ENCODE data around the gene AMOT. TPM values are rescaled to one million over a fixed set of nuclear protein-coding genes. Genes with fewer than 3 reads are reported as not detected.
A peak's percentile ranks its signal among the peaks of the same experiment; 100 is the strongest.

Gene AMOT
- total and polyA plus RNA-seq, 2 of the 4 experiments (the other 2 are of a cell fraction), result 4.7 to 9.1 TPM

DNA sequence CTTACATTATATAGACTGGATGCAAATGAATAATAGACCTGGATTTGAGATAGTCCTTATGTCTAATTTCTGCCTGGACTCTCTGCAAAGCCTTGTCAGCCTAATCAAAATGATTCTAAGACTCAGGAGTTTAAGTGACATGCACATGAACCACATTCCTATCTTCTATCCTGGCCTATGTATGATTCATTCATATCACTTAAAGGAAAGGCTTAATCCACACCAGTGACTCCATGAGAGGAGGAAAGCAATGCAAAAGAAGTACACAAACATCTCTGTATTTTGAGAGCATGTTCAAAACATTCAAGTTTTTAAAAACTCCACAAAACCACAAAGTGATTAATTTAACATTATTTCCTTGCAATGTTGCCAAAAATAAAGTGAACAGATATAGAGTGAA lies 14.6 kb downstream of the AMOT start:
- POLR2A ChIA-PET (ENCODE audit: unreplicated experiment), result no interaction called here
- dilution Hi-C loops (cut with HindIII; ENCODE audit: low sequenced_read_pairs, unreplicated experiment), result no loop called here
- no peaks in the 10 kb centered on the region for H3K9me1 ChIP-seq (ENCODE audit: insufficient read depth, low read length)
- no peak overlapping the region for H3K4ac ChIP-seq (ENCODE audit: low read depth, low read length)
- H3K27me3 ChIP-seq (ENCODE audit: control insufficient read depth, insufficient read depth, low read length), result peaks cover 3% of the 10 kb centered on the region
- ATAC-seq (ENCODE audit: low read depth), result peak; percentile 78
- peak; percentile 49 for DNase-seq
- no peak overlapping the region for H3K4me3 ChIP-seq (ENCODE audit: insufficient read depth, low read depth, low read length)
- CTCF ChIA-PET, result no interaction called here
- no peak overlapping the region for H3K23ac ChIP-seq (ENCODE audit: low read depth, low read length)
- no peaks in the 10 kb centered on the region for H3K36me3 ChIP-seq (ENCODE audit: control insufficient read depth, insufficient read depth, low read length)
- no peak overlapping the region for H4K5ac ChIP-seq (ENCODE audit: low read depth, low read length)
- H4K8ac ChIP-seq (ENCODE audit: low read depth in 2 of 2, low read length in 2 of 2), result no peak overlapping the region
- H3K4me2 ChIP-seq (ENCODE audit: low read depth, low read length), result no peak overlapping the region
- intact Hi-C loops (cut with micrococcal nuclease), result no loop called here
- no TSS peak for BruUV-seq (replicated peaks)
- no peak overlapping the region for H2BK5ac ChIP-seq (ENCODE audit: low read depth, low read length, poor library complexity, severe bottlenecking)
- no peaks in the 10 kb centered on the region for H4K20me1 ChIP-seq (ENCODE audit: insufficient read depth, low read length)
- no peak for TF ChIP-seq CTCF (conservative IDR thresholded peaks at IDR 0.05; ENCODE audit: low read depth, low read length)
- TF ChIP-seq CEBPB (IDR thresholded peaks at IDR 0.05; ENCODE audit: low read depth, low read length), result no peak
- TF ChIP-seq, protein P1, sequence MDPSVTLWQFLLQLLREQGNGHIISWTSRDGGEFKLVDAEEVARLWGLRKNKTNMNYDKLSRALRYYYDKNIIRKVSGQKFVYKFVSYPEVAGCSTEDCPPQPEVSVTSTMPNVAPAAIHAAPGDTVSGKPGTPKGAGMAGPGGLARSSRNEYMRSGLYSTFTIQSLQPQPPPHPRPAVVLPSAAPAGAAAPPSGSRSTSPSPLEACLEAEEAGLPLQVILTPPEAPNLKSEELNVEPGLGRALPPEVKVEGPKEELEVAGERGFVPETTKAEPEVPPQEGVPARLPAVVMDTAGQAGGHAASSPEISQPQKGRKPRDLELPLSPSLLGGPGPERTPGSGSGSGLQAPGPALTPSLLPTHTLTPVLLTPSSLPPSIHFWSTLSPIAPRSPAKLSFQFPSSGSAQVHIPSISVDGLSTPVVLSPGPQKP (IDR thresholded peaks at IDR 0.05; ENCODE audit: borderline replicate concordance, low read depth, low read length), result no peak
- no peak for TF ChIP-seq USF2 (IDR thresholded peaks at IDR 0.05; ENCODE audit: low read depth, low read length)
- no peak for TF ChIP-seq MAZ (IDR thresholded peaks at IDR 0.05; ENCODE audit: borderline replicate concordance, low read depth, low read length)
- TF ChIP-seq MAFK (IDR thresholded peaks at IDR 0.05; ENCODE audit: low read depth, low read length), result no peak
- no peak for TF ChIP-seq BHLHE40 (IDR thresholded peaks at IDR 0.05; ENCODE audit: low read depth, low read length)
- TF ChIP-seq RCOR1 (IDR thresholded peaks at IDR 0.05; ENCODE audit: insufficient replicate concordance, low read length), result no peak
- no peak for TF ChIP-seq CHD1 (IDR thresholded peaks at IDR 0.05; ENCODE audit: low read depth, low read length)
- TF ChIP-seq NFE2L2 (IDR thresholded peaks at IDR 0.05; ENCODE audit: low read depth, low read length), result no peak
- TF ChIP-seq SMC3 (IDR thresholded peaks at IDR 0.05; ENCODE audit: low read depth, low read length), result no peak
- TF ChIP-seq RFX5 (IDR thresholded peaks at IDR 0.05; ENCODE audit: low read depth, low read length), result no peak
- TF ChIP-seq POLR2A (IDR thresholded peaks at IDR 0.05; ENCODE audit: low read depth, low read length), result no peak
- no peak for TF ChIP-seq FOS (IDR thresholded peaks at IDR 0.05; ENCODE audit: low read depth, low read length)
- no peak for TF ChIP-seq MXI1 (IDR thresholded peaks at IDR 0.05; ENCODE audit: borderline replicate concordance, low read depth, low read length)
- no peak for TF ChIP-seq RAD21 (IDR thresholded peaks at IDR 0.05; ENCODE audit: low read length)
- H2AK5ac ChIP-seq (ENCODE audit: low read depth, low read length), result no peak overlapping the region
- in situ Hi-C loops (cut with MboI; ENCODE audit: low sequenced_read_pairs), result loop anchor here (25.0 kb wide), 1 partner anchor 1139 kb away; the partner anchor contains the start of gene ALG13
- no peak overlapping the region for H3K9ac ChIP-seq (ENCODE audit: low read depth, low read length)
- no peak overlapping the region for H3K18ac ChIP-seq (ENCODE audit: low read depth, low read length)
- no peak overlapping the region for H2AK9ac ChIP-seq (replicated peaks; ENCODE audit: low read depth, low read length, poor library complexity)
- no peak overlapping the region for H3K14ac ChIP-seq (replicated peaks; ENCODE audit: low read depth, low read length)
- H3K4me1 ChIP-seq (ENCODE audit: control insufficient read depth, insufficient read depth, low read length), result no peaks in the 10 kb centered on the region
- H2BK15ac ChIP-seq (ENCODE audit: low read depth, low read length), result no peak overlapping the region
- no peak overlapping the region for H3K27ac ChIP-seq (ENCODE audit: insufficient read depth, low read length)
- no peak overlapping the region for H2BK120ac ChIP-seq (ENCODE audit: low read depth, low read length)
- no peak overlapping the region for H4K91ac ChIP-seq (ENCODE audit: insufficient read depth, low read depth, low read length)
- H3K9me3 ChIP-seq (ENCODE audit: control insufficient read depth, insufficient read depth, low read length), result no peaks in the 10 kb centered on the region
- no peak overlapping the region for H2BK20ac ChIP-seq (ENCODE audit: low read depth, low read length)
- no peaks in the 10 kb centered on the region for H3K79me1 ChIP-seq (ENCODE audit: low read depth in 1 of 2, low read length in 2 of 2)
- H3K56ac ChIP-seq (ENCODE audit: extremely low read depth, insufficient read depth, low read length), result no peak overlapping the region
- H2AFZ ChIP-seq (replicated peaks; ENCODE audit: low read length, poor library complexity), result no peak overlapping the region
